ENCODE data around the gene CLCN1. TPM values are rescaled to one million over a fixed set of nuclear protein-coding genes. Genes with fewer than 3 reads are reported as not detected.

The CLCN1 gene
- 0.08 TPM in 1 of 2 replicates, not detected in the other for polyA plus RNA-seq (2011; rRNA removed)
- polyA plus RNA-seq (2012; cell fraction: cytosol; rRNA removed): 0.01 and 0.03 TPM in 2 replicates
- 0.06 TPM in 1 of 2 replicates, not detected in the other for polyA plus RNA-seq (2012; cell fraction: nucleus; rRNA removed)
- polyA plus RNA-seq (2017; fragmentation: RNase III; extraction: RNeasy Plus Mini Kit Qiagen cat#74134 plus additional on column Dnase treatment): 0.03 TPM in 1 of 3 replicates, not detected in the others
- 0.08 and 0.10 TPM in 2 replicates for polyA minus RNA-seq (2011; rRNA and poly(A)+ RNA removed)

DNA sequence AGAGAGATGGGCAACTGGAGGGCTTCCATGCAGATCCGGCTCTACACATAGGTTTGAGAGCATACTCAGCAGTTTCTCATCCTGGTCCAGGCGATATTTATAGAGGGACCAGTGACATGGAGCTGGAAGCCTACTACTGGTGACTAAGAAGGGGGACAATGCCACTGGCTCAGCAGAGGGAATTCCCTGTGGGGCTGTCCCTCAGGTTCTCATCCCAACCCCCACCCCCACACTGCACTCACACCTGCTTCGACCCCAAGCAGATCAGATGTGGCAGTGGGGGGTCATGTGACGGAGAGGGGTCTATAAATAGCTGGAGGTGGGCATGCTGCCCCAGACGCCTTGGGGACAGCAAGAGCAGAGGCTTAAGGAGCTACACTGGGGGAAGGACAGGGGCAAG, at the start of gene CLCN1:
Gene CLCN1, plus strand, starts transcription at position 336 of the 400 bp plus-strand sequence. CDS start 102 bp downstream, outside the sequence.
- Histone ChIP-seq H3K27ac (no peak within 1 kb of the TSS), H3K4me2 (peak within 1 kb of the TSS; percentile 41; the same call in 2 of the 3 replicates), H3K4me1 (peaks cover 15% of the 10 kb centered on the region), H3K4me3 (no peak within 1 kb of the TSS), H3K9me3 (no peaks in the 10 kb centered on the region)
- TF ChIP-seq SREBF2 (IDR thresholded peaks at IDR 0.05) (no peak), CBX2 (IDR thresholded peaks at IDR 0.05; ENCODE audit: borderline replicate concordance, low read depth) (no peak), FOSB (CRISPR knock-in tag; IDR thresholded peaks at IDR 0.05) (no peak)
- TF ChIP-seq, protein P1, sequence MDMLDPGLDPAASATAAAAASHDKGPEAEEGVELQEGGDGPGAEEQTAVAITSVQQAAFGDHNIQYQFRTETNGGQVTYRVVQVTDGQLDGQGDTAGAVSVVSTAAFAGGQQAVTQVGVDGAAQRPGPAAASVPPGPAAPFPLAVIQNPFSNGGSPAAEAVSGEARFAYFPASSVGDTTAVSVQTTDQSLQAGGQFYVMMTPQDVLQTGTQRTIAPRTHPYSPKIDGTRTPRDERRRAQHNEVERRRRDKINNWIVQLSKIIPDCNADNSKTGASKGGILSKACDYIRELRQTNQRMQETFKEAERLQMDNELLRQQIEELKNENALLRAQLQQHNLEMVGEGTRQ (IDR thresholded peaks at IDR 0.05): no peak
- WGBS (ENCODE audit: missing lambda C conversion rate): 58% methylated on average over 5 of the region's 5 CpGs
- CTCF ChIA-PET: interaction anchor here (0.7 to 2.4 kb wide), 7 partner anchors 10 to 75 kb away, joined by 3 to 17 read pairs (median 5); no protein-coding TSS in a partner anchor
- ATAC-seq (no peak), FAIRE-seq (no peak), DNase-seq (ENCODE audit: low read depth in 1 of 2, low spot score in 1 of 2) (no peak)
- POLR2A ChIA-PET: no interaction called here

DNA sequence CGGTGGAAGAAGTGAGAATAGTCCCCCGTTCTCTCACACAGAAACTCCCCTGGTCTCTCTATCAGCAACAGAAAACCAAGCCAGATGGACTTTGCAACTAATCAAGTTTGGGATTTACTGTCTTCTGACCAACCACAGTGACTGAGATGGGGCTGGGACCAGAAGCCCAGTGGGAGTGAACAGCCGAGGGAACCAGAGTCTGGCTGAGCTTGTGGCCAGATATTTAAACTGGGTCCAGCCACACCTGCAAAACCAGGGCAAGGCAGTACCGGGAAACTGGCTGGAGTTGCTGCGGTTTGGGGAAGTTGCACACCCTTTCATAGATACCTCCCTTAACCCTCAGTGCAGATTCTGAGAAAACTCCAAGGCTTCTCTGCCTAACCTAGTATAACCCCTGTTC, 46.7 kb upstream of the CLCN1 start:
- ChIA-PET POLR2A (no interaction called here), CTCF (interaction anchor here (1.1 to 1.5 kb wide), 3 partner anchors 13 to 261 kb away, joined by 3 to 5 read pairs (median 4); no protein-coding TSS in a partner anchor)
- ATAC-seq (no peak), DNase-seq (ENCODE audit: low read depth in 1 of 2, low spot score in 1 of 2) (no peak), FAIRE-seq (no peak)
- Histone ChIP-seq H3K27ac (no peak overlapping the region), H3K9me3 (no peaks in the 10 kb centered on the region), H3K4me1 (peaks cover 6% of the 10 kb centered on the region), H3K4me2 (no peak overlapping the region), H3K4me3 (no peak overlapping the region)
- WGBS (ENCODE audit: missing lambda C conversion rate): 94% methylated on average over 5 of the region's 5 CpGs
- TF ChIP-seq, protein P2, sequence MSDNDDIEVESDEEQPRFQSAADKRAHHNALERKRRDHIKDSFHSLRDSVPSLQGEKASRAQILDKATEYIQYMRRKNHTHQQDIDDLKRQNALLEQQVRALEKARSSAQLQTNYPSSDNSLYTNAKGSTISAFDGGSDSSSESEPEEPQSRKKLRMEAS (IDR thresholded peaks at IDR 0.05): no peak
- TF ChIP-seq SMC3 (IDR thresholded peaks at IDR 0.05): no peak
- TF ChIP-seq TP53 (CRISPR knock-in tag; IDR thresholded peaks at IDR 0.05): no peak

DNA sequence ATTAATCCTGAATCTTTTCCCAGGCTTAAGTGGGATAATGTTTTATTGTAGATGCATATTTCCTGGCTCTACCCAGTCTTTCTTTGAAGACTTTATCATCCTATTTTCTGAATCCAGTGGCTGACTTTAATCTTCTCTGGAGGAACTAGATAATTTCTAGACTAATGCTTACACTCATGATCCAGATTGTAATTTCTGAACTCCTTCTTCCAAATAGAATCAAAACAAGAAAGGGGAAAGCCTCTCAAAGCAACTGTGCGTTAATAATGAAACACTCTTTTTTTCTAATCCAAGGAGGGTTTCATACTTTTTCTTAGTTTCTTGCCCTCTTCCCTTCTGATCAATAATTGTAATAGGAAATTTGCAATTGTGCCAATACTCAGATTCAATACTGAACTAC, 44.7 kb upstream of the CLCN1 start:
- TF ChIP-seq EP300 (IDR thresholded peaks at IDR 0.05) (no peak), RCOR1 (IDR thresholded peaks at IDR 0.05; ENCODE audit: low read depth, low read length) (no peak), ESRRA (IDR thresholded peaks at IDR 0.05; ENCODE audit: borderline replicate concordance, low read length) (no peak), HDAC2 (IDR thresholded peaks at IDR 0.05) (no peak), POLR2A (IDR thresholded peaks at IDR 0.05; ENCODE audit: low read length) (no peak)
- TF ChIP-seq, protein P3, sequence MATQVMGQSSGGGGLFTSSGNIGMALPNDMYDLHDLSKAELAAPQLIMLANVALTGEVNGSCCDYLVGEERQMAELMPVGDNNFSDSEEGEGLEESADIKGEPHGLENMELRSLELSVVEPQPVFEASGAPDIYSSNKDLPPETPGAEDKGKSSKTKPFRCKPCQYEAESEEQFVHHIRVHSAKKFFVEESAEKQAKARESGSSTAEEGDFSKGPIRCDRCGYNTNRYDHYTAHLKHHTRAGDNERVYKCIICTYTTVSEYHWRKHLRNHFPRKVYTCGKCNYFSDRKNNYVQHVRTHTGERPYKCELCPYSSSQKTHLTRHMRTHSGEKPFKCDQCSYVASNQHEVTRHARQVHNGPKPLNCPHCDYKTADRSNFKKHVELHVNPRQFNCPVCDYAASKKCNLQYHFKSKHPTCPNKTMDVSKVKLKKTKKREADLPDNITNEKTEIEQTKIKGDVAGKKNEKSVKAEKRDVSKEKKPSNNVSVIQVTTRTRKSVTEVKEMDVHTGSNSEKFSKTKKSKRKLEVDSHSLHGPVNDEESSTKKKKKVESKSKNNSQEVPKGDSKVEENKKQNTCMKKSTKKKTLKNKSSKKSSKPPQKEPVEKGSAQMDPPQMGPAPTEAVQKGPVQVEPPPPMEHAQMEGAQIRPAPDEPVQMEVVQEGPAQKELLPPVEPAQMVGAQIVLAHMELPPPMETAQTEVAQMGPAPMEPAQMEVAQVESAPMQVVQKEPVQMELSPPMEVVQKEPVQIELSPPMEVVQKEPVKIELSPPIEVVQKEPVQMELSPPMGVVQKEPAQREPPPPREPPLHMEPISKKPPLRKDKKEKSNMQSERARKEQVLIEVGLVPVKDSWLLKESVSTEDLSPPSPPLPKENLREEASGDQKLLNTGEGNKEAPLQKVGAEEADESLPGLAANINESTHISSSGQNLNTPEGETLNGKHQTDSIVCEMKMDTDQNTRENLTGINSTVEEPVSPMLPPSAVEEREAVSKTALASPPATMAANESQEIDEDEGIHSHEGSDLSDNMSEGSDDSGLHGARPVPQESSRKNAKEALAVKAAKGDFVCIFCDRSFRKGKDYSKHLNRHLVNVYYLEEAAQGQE (IDR thresholded peaks at IDR 0.05): no peak
- Histone ChIP-seq H3K4me3 (no peak overlapping the region), H3K4me1 (no peaks in the 10 kb centered on the region), H3K4me2 (no peak overlapping the region), H3K27ac (no peak overlapping the region), H3K9me3 (no peaks in the 10 kb centered on the region)
- no peak for FAIRE-seq
- CTCF ChIA-PET: no interaction called here
- no peak for ATAC-seq
- POLR2A ChIA-PET: no interaction called here
- no peak for DNase-seq (ENCODE audit: low read depth in 1 of 2, low spot score in 1 of 2)
- WGBS (ENCODE audit: missing lambda C conversion rate): 89% methylated on average over 1 of the region's 1 CpG

DNA sequence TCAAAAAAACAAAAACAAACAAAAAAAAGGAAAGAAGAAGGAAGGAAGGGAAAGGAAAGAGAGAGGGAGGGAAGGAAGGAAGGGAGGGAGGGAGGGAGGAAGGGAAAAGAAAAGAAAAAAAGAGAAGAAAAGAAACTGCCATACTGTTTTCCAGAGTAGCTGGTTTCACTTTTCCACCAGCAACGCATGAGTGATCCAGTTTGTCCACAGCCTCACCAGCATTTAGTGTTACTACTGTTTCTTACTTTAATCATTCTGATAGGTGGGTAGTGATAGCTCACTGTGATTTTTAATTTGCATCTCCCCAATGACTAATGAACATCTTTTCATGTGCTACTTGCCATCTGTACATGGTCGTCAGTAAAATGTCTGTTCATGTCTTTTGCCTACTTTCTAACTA, 43.0 kb upstream of the CLCN1 start:
- H3K4me2 ChIP-seq: no peak overlapping the region
- POLR2A ChIA-PET: interaction anchor here (1.2 kb wide), 2 partner anchors 10 to 15 kb away, joined by 3 to 5 read pairs; partner anchors contain the start of genes CASP2 and GSTK1
- no peaks in the 10 kb centered on the region for H3K9me3 ChIP-seq
- H3K4me3 ChIP-seq: no peak overlapping the region
- no peaks in the 10 kb centered on the region for H3K4me1 ChIP-seq
- DNase-seq (ENCODE audit: low read depth in 1 of 2, low spot score in 1 of 2) (no peak), FAIRE-seq (no peak), ATAC-seq (no peak)
- H3K27ac ChIP-seq: no peak overlapping the region
- CTCF ChIA-PET: interaction anchor here (1.0 to 1.7 kb wide), 2 partner anchors 32 to 107 kb away, joined by 3 to 9 read pairs; no protein-coding TSS in a partner anchor
- WGBS (ENCODE audit: missing lambda C conversion rate): 89% methylated on average over 2 of the region's 2 CpGs
- TF ChIP-seq, protein P4, sequence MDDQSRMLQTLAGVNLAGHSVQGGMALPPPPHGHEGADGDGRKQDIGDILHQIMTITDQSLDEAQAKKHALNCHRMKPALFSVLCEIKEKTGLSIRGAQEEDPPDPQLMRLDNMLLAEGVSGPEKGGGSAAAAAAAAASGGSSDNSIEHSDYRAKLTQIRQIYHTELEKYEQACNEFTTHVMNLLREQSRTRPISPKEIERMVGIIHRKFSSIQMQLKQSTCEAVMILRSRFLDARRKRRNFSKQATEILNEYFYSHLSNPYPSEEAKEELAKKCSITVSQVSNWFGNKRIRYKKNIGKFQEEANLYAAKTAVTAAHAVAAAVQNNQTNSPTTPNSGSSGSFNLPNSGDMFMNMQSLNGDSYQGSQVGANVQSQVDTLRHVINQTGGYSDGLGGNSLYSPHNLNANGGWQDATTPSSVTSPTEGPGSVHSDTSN (IDR thresholded peaks at IDR 0.05): no peak
- TF ChIP-seq BHLHE40 (IDR thresholded peaks at IDR 0.05; ENCODE audit: low read depth, low read length) (no peak), NR3C1 (IDR thresholded peaks at IDR 0.05) (no peak), ZFP36 (IDR thresholded peaks at IDR 0.05; ENCODE audit: borderline replicate concordance, partially characterized antibody) (no peak), HDAC2 (IDR thresholded peaks at IDR 0.05) (no peak), CHD4 (IDR thresholded peaks at IDR 0.05; ENCODE audit: borderline replicate concordance) (no peak), POLR2AphosphoS2 (conservative IDR thresholded peaks at IDR 0.05; ENCODE audit: low read length) (no peak), JUN (IDR thresholded peaks at IDR 0.05) (no peak), HOXB5 (CRISPR knock-in tag; IDR thresholded peaks at IDR 0.05) (no peak)
- TF ChIP-seq, protein P5, sequence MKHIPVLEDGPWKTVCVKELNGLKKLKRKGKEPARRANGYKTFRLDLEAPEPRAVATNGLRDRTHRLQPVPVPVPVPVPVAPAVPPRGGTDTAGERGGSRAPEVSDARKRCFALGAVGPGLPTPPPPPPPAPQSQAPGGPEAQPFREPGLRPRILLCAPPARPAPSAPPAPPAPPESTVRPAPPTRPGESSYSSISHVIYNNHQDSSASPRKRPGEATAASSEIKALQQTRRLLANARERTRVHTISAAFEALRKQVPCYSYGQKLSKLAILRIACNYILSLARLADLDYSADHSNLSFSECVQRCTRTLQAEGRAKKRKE (CRISPR knock-in tag; IDR thresholded peaks at IDR 0.05; ENCODE audit: low read depth): no peak
- TF ChIP-seq, protein P6, sequence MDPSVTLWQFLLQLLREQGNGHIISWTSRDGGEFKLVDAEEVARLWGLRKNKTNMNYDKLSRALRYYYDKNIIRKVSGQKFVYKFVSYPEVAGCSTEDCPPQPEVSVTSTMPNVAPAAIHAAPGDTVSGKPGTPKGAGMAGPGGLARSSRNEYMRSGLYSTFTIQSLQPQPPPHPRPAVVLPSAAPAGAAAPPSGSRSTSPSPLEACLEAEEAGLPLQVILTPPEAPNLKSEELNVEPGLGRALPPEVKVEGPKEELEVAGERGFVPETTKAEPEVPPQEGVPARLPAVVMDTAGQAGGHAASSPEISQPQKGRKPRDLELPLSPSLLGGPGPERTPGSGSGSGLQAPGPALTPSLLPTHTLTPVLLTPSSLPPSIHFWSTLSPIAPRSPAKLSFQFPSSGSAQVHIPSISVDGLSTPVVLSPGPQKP (IDR thresholded peaks at IDR 0.05; ENCODE audit: low read depth, low read length): no peak
